IPS DF 6.9 (cell line): ENCODE results near the gene FGF18.

Experiments
- DNase-seq: peaks from one replicate; pipeline ENCODE4 v3.0.0-alpha.2; 2013; ENCODE audit warnings: low read depth, low spot score
- H3K27ac ChIP-seq: one replicate; pipeline ENCODE4 v1.5.1; 2013; ENCODE audit warnings: low read length, control low read depth
- H3K27me3 ChIP-seq: 2 replicates; pipeline ENCODE4 v1.6.1; 2013; ENCODE audit warnings: mild to moderate bottlenecking, low read length; ENCODE audit not compliant: control insufficient read depth, insufficient read depth
- H3K36me3 ChIP-seq: 2 replicates; pipeline ENCODE4 v1.6.1; 2013; ENCODE audit warnings: low read length; ENCODE audit not compliant: control insufficient read depth, insufficient read depth
- H3K4me1 ChIP-seq: 2 replicates; pipeline ENCODE4 v1.6.1; 2013; ENCODE audit warnings: low read length; ENCODE audit not compliant: control insufficient read depth, insufficient read depth
- H3K4me3 ChIP-seq: 2 replicates; pipeline ENCODE4 v1.5.1; 2013; ENCODE audit warnings: mild to moderate bottlenecking, low read length
- H3K9me3 ChIP-seq: 2 replicates; pipeline ENCODE4 v1.6.1; 2013; ENCODE audit warnings: low read length, inconsistent platforms; ENCODE audit not compliant: control insufficient read depth, insufficient read depth
- WGBS: extraction: QIAGEN DNeasy Blood & Tissue Kit; methylation state at CpG from one replicate; pipeline ENCODE4 v1.1.7; 2013; ENCODE audit warnings: mixed read lengths, missing lambda C conversion rate; ENCODE audit not compliant: insufficient read length, insufficient coverage; 5-methylcytosine and 5-hydroxymethylcytosine counted together

Gene FGF18

DNA sequence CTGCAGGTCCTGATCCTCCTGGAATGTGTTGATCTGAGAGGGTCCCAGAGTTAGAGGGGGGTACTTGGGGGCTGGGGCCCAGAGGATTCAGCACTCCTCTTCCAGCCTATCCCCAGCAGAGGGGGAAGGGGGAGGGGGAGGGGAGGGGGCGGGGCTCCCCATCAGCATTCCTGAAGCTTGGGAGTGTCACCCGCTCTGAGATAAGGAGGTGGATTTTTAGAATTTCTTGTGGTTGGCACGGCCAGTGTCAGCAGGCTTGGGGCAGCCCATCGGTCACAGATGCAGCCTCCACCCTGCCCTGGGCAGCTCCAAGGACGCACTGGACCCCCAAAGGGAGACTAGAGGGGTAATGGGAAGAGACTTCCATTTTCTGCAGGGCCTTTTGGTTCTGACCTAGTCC, 5.3 kb downstream of the FGF18 start:
- no peaks in the 10 kb centered on the region for H3K36me3 ChIP-seq
- no peaks in the 10 kb centered on the region for H3K9me3 ChIP-seq
- no peak overlapping the region for H3K4me3 ChIP-seq
- WGBS: no CpG with 5 or more reads among the region's 5 CpGs
- H3K27me3 ChIP-seq: peaks cover 19% of the 10 kb centered on the region; the same call in 1 of the 2 replicates
- peaks cover 4% of the 10 kb centered on the region; the same call in 1 of the 2 replicates for H3K4me1 ChIP-seq
- no peak for DNase-seq
- H3K27ac ChIP-seq: no peak overlapping the region

DNA sequence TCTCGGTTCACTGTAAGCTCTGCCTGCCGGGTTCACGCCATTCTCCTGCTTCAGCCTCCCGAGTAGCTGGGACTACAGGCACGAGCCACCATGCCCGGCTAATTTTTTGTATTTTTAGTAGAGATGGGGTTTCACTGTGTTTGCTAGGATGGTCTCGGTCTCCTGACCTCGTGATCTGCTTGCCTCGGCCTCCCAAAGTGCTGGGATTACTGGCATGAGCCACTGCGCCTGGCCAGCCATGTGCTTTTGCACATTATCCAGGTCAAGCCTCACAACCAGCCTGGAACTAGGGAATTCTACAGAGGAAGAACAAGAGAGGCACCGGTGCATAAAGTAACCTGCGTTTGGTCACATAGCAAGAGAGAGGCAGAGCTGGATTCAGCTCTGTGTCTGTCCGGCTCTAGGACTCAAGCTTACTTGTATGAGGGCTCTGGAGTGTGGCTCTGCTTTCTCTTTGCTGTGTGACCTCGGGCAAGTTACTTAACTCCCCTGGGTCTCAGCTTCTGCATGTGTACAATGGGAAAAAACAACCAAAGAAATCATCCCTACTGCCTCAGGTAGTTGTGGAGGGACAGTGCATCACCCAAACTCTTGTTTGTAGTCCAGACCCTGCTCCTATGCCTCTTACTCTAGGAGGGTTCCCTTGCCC, 6.3 kb downstream of the FGF18 start:
- H3K27ac ChIP-seq: no peak overlapping the region
- no CpG with 5 or more reads among the region's 14 CpGs for WGBS
- no peaks in the 10 kb centered on the region for H3K36me3 ChIP-seq
- no peaks in the 10 kb centered on the region for H3K9me3 ChIP-seq
- H3K27me3 ChIP-seq: peaks cover 14% of the 10 kb centered on the region; the same call in 1 of the 2 replicates
- peaks cover 4% of the 10 kb centered on the region; the same call in 1 of the 2 replicates for H3K4me1 ChIP-seq
- H3K4me3 ChIP-seq: no peak overlapping the region
- DNase-seq: no peak

DNA sequence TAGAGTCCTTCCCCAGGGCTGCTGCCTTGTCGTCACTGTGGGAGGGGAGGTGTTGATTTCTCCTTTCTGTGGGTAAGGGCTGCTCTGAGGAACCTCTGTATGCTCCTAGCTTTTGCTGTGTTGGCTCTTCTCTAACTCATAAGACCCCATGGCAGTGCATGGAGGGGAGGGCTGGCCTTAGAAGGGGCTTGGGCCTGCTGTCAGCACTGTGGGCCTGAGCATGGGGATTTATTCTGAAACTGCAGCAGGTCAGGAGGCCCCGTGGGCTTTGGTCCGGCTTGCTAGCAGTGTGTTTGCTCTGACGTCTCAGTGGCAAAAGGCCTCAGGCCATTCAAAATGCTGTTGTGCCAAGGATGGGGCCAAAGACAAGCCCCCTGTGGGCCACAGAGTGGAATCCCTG, 6.8 kb downstream of the FGF18 start:
- H3K4me1 ChIP-seq: peaks cover 4% of the 10 kb centered on the region; the same call in 1 of the 2 replicates
- H3K4me3 ChIP-seq: no peak overlapping the region
- H3K9me3 ChIP-seq: no peaks in the 10 kb centered on the region
- no peaks in the 10 kb centered on the region for H3K36me3 ChIP-seq
- peaks cover 8% of the 10 kb centered on the region; the same call in 1 of the 2 replicates for H3K27me3 ChIP-seq
- no CpG with 5 or more reads among the region's 4 CpGs for WGBS
- no peak for DNase-seq
- no peak overlapping the region for H3K27ac ChIP-seq

DNA sequence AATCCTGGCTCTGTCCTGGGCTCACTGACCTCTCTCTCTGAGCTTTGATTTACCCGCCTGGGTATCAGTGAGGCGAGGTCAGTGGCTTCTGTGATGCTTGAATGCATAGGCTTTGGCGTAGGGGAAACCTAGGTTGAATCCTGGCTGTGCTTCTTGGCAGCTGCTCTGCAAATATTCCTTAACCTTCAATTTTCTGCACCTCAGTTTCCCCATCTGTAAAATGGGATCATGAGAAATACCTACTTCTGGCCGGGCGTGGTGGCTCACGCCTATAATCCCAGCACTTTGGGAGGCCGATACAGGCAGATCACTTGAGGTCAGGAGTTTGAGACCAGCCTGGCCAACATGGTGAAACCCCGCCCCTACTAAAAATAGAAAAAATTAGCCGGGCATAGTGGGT, 7.2 kb downstream of the FGF18 start:
- Histone ChIP-seq H3K27me3 (peaks cover 4% of the 10 kb centered on the region; the same call in 1 of the 2 replicates), H3K27ac (no peak overlapping the region), H3K4me1 (peaks cover 2% of the 10 kb centered on the region; the same call in 1 of the 2 replicates), H3K36me3 (no peaks in the 10 kb centered on the region), H3K4me3 (no peak overlapping the region), H3K9me3 (no peaks in the 10 kb centered on the region)
- no CpG with 5 or more reads among the region's 9 CpGs for WGBS
- DNase-seq: no peak

DNA sequence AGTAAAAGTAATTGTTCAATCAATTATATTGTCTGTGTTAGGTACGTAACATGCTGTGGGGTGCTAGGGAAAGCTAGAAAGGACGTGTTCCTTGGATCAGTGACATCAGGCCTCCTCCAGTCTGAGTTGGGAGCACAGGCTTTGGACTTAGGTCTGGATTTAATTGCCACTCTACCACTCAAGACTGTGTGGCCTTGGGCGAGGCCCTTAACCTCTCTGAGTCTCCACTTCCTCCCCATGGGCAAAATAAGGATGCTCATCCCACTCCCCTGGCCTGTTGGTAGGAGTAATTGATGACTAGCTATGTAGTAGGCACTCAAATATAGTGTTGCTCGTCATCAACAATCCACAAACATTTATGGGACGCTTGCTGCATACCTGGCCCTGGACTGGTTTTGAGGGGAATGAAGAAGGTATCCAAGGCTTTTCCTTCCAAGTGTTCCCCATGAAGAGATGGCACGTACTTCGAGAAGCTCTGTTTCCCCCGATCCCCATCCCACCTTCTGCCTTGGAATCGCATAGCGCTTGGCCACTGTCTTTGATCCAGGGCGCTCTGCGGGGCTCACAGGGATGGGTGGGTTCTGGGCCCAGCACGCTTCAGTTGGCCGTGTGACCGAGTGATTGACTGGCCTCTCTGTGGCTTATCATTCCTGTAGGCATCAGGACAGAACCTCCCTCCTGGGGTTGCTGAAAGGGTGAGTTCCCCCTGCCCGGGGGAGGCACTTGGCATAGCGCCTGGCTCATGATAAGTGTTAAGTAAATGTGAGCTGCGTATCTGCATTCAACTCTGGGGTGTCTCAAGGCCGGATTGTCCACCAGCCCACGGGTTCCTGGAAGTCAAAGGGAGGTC, 8.1 kb downstream of the FGF18 start:
- no peak for DNase-seq
- Histone ChIP-seq H3K4me1 (0 out of 2 replicates have a peak, but pooled peaks cover 2% of the 10 kb centered on the region), H3K4me3 (no peak overlapping the region), H3K27me3 (no peaks in the 10 kb centered on the region), H3K36me3 (no peaks in the 10 kb centered on the region), H3K9me3 (no peaks in the 10 kb centered on the region), H3K27ac (no peak overlapping the region)
- WGBS: no CpG with 5 or more reads among the region's 20 CpGs

- no CpG with 5 or more reads among the region's 9 CpGs for WGBS
- H3K9me3 ChIP-seq: no peaks in the 10 kb centered on the region
These were observed 8.8 kb downstream of the FGF18 start for GRCh38 chr5:171428168-171428696.

DNA sequence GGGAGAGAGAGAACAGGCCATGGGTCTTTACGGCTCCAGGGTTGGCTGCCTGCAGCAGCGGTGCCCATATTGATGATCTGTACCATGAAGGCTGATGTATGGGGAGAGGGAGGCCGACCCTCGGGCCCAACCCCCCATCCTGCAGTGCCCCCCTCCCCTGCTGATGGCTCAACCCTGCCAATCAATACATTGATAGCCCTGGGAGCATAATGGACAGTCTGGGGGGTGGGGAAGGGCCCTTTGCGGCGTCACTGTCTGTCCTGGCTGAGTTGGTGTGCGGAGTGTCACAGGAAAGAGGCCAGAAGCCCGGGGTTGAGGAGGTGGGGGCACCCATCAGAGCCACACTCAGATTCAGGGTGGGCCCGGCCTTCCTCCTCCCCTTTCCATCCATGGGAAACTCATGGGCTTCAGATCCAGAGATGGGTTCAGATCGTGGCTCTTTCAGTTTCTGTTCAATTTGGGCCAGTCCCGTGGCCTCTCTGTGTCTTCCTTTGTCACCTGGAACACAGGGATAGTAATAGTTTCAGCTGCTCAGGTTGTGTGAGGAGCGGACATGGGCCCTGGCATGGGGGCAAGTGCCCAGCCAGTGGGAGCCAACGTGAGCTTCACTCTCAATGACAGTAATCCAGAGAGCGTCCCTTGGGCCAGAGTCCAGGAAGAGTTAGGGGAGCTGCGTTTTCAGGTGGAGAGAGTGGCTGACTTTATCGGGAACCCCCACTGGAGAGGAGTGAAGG, 9.5 kb downstream of the FGF18 start:
- Histone ChIP-seq H3K4me3 (no peak overlapping the region), H3K27me3 (no peaks in the 10 kb centered on the region), H3K9me3 (no peaks in the 10 kb centered on the region), H3K4me1 (0 out of 2 replicates have a peak, but pooled peaks cover 2% of the 10 kb centered on the region), H3K27ac (no peak overlapping the region), H3K36me3 (no peaks in the 10 kb centered on the region)
- no peak for DNase-seq
- no CpG with 5 or more reads among the region's 16 CpGs for WGBS

More at GRCh38 chr5:171428168-171428696, 8.8 kb downstream of the FGF18 start:
- Histone ChIP-seq H3K4me1 (0 out of 2 replicates have a peak, but pooled peaks cover 2% of the 10 kb centered on the region), H3K27ac (no peak overlapping the region), H3K27me3 (no peaks in the 10 kb centered on the region), H3K36me3 (no peaks in the 10 kb centered on the region), H3K4me3 (no peak overlapping the region)
- DNase-seq: no peak

- Histone ChIP-seq H3K27ac (no peak overlapping the region), H3K4me3 (no peak overlapping the region), H3K9me3 (no peaks in the 10 kb centered on the region), H3K27me3 (no peaks in the 10 kb centered on the region), H3K4me1 (0 out of 2 replicates have a peak, but pooled peaks cover 2% of the 10 kb centered on the region), H3K36me3 (no peaks in the 10 kb centered on the region)
- no CpG with 5 or more reads among the region's 4 CpGs for WGBS
- DNase-seq: no peak
These were observed 10.1 kb downstream of the FGF18 start for GRCh38 chr5:171429543-171429910.

- no peaks in the 10 kb centered on the region for H3K36me3 ChIP-seq
- H3K9me3 ChIP-seq: no peaks in the 10 kb centered on the region
- WGBS: no CpG with 5 or more reads among the region's 7 CpGs
- DNase-seq: no peak
- no peak overlapping the region for H3K4me3 ChIP-seq
- no peaks in the 10 kb centered on the region for H3K27me3 ChIP-seq
- H3K27ac ChIP-seq: no peak overlapping the region
- no peaks in the 10 kb centered on the region for H3K4me1 ChIP-seq
These were observed 11.9 kb downstream of the FGF18 start for GRCh38 chr5:171431251-171431777.

GRCh38 chr5:171432076-171432475, 12.6 kb downstream of the FGF18 start:
- Histone ChIP-seq H3K4me3 (no peak overlapping the region), H3K36me3 (no peaks in the 10 kb centered on the region), H3K9me3 (no peaks in the 10 kb centered on the region), H3K4me1 (no peaks in the 10 kb centered on the region), H3K27ac (no peak overlapping the region), H3K27me3 (no peaks in the 10 kb centered on the region)
- no peak for DNase-seq
- no CpG with 5 or more reads among the region's 8 CpGs for WGBS
